ENCODE measurements around the gene HSPD1.
A peak's percentile ranks its signal among the peaks of the same experiment; 100 is the strongest.
"Not testable (repeated sequence)": the region's sequence is repeated elsewhere in the genome, so short reads cannot be mapped to it uniquely, and the experiment has no call there.

HSPD1 gene

DNA sequence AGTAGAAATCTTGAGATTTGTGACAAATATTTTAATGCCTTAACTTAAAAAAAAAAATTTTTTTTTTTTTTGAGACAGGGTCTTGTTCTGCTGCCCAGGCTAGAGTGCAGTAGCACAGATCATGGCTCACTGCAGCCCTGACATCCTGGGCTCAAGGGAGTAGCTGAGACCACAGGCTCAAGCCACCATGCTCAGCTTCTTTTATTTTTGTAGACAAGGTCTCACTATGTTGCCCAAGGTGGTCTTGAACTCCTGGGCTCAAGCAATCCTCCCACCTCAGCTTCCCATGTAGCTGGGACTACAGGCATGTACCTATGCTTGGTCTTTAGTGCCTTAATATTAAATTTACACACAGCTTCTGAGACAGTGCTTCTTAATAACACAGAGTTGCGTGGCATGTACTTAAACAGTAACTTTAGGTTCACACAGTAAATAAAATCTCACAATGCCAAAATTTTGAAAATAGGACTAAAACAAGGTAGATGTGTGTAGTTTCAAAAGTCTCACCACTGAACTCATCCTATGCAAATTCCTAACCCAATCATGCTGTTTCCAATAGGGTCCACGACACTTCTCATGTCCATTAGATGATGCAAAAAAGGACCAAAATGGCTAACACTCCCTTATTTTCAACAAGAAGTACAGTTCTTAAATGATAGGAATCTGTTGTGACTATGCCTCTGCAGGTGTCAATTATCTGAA, 4.1 kb downstream of the HSPD1 start:
- FAIRE-seq: no peak

GRCh38 chr2:197487385-197487784, 12.3 kb downstream of the HSPD1 start:
- FAIRE-seq: no peak

- FAIRE-seq: no peak
Observed at GRCh38 chr2:197486175-197486574, 13.5 kb downstream of the HSPD1 start.

DNA sequence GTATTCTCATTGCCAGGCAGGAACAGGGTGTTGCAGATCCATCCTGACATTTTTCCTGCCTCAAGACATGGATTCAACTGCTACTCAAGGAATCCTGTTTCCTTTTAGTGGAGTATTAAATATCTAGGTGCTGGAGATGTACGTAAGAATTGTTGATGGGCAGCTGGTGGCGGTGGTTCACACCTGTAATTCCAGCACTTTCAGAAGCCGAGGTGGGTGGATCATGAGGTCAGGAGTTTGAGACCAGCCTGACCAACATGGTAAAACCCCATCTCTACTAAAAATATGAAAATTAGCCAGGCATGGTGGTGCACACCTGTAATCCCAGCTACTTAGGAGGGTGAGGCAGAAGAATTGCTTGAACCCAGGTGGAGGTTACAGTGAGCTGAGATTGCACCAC, 15.4 kb downstream of the HSPD1 start:
- FAIRE-seq: not testable (repeated sequence)

- FAIRE-seq: no peak
Observed at GRCh38 chr2:197480165-197481036, 19.2 kb downstream of the HSPD1 start.

DNA sequence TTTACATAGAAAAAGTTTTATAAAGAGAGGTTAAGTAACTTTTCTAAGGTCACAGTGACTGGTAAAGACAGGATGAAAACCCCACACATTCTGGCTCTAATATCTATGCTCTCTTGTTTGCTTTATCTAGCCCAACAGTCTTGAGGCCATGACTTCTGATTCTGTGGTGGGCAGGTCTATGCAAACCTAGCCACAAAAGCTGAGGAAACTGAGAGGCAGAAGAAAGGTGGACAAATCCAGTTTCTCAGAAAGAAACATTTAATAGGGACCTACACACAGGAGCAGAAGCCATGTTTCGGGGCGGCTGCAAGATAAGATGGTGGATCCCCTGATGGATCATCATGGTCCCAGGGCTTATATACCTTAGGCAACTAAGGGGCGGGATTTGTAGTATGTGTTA, 21.8 kb downstream of the HSPD1 start:
- no peak for FAIRE-seq

- no peak for FAIRE-seq
Observed at GRCh38 chr2:197472166-197472565, 27.5 kb downstream of the HSPD1 start.

DNA sequence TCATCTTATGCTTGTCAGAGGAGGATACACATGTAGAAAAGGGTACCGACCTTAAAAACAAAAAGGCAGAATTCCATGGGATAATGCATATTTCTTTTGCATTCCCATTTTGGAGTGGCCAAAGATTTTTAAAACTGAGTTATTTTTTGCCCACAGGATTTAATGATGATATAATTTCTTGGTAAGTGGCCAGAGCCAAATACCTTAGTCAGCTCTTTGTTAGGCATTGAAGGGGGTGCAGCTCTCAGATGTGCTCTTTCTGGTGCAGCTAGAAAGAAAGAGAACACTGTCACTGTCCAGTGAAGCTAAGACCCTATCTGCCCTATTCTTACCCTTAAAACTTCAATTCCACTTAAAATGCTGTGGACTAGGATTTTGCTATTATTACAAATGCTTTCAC, 35.5 kb downstream of the HSPD1 start:
- FAIRE-seq: no peak

GRCh38 chr2:197461057-197461456, 38.6 kb downstream of the HSPD1 start:
- no peak for FAIRE-seq

GRCh38 chr2:197460649-197461048, 39.0 kb downstream of the HSPD1 start:
- FAIRE-seq: no peak

GRCh38 chr2:197455428-197455827, 44.2 kb downstream of the HSPD1 start:
- FAIRE-seq: no peak

GRCh38 chr2:197454923-197455322, 44.7 kb downstream of the HSPD1 start:
- FAIRE-seq: no peak

GRCh38 chr2:197453914-197454398, 45.7 kb downstream of the HSPD1 start:
- no peak for FAIRE-seq

DNA sequence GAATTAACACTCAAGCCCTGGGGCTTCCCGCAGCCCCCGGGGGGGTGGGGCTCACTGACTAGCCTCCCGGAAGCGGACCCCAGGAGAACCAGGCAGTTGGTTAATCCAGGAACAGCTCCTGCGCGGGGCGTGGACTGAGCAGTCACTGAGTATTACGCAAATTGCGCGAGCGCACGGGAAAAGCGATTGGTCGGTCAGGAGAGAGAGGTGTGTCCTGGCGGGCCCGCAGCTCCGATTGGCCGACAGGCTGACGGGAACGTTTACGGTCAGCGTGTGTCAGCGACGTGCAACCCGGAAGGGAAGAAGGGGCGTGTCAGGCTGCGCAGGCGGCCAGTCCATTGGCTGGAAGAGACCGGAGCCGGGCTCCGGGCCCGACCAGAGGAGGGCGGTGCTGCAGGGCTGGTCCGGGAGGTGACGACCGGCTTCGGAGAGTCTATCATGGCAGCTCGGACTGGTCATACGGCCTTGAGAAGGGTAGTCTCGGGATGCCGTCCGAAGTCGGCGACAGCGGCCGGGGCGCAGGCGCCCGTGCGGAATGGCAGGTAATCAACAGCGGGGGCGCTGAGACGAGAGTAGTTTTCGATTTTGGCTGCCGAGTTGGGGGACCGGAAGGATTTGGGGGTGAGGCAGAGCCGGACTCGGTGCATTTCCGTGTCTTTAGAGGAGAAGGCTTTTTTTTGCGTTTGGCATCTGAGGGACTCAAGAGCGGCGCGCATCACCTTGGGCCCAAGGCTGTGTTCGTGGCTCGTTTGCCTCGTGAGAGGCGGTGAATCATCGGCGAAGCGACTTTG, 46.3 kb downstream of the HSPD1 start, which contains the start of gene COQ10B:
Gene COQ10B (plus strand): TSS at position 430 of the 791 bp plus-strand sequence. CDS start 9 bp downstream, at position 439.
- FAIRE-seq: peak; percentile 94

DNA sequence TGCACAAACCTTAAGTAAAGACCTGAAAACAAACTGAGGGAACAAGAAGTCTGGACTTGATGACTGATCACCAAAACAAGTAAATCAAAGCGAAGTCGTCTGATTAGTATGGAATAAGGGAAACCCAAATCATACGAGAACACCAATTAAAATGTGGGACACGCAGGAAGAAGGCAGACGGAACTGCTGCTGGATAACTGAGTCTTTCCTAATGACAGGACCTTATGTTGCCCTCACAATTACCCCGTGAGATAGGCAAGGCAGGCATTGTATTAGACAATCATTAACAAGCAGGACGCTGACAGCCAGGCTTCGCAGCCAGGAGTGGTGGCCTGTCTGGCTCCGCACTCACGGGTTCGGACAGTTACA, 46.9 kb downstream of the HSPD1 start:
- FAIRE-seq: no peak

GRCh38 chr2:197450935-197451358, 48.7 kb downstream of the HSPD1 start:
- FAIRE-seq: not testable (repeated sequence)

DNA sequence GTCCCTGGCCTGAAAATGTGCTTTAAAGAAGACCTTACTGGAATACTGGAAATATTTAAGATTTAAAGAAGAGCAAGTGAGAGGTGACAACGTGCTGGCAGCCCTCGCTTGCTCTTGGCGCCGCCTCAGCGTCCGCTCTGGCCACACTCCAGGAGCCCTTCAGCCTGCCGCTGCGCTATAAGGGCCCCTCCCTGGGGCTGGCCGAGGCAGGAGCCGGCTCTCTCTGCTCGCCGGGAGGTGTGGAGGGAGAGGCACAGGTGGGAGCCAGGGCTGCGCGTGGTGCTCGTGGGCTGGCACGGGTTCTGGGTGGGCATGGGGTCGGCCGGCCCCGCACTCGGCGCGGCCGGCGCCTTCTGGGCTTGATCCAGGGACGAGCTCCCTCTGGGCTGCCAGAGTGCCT, 49.2 kb downstream of the HSPD1 start:
- FAIRE-seq: no peak

DNA sequence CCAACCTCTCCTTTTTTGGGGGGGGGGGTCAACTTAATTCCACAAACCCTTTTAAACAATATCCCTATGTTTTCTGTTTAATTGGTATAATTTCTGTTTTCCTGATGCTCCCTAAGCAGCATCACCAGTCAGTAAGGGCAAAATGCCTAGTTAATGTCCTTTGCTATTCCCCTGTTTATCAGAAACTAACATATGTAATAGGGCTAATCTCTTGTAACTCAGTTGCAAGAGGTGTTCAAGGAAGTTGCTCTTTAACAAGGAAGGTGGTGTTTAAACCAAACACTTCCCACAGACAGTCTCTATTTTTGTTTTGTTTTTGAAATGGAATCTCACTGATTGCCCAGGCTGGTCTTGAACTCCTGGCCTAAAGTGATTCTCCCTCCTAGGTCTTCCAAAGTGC, 52.8 kb downstream of the HSPD1 start:
- FAIRE-seq: no peak

DNA sequence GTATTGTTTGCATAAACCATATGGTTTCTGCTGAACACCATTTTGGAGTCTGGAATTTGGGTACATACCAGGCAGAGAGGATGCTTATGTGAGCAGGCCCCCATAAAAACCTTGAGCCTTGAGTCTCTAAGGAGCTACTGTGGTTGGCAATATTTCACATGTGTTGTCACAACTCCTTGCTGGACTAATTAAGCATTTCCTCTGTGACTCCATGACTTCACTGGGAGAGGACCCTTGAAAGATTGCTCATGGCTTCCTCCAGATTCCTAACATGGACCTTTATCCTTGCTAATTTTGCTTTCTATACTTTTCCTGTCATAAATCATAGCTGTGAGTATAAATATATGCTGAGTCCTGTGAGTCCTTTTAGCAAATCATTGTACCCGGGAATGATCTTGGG, 53.9 kb downstream of the HSPD1 start:
- FAIRE-seq: no peak

GRCh38 chr2:197442857-197443256, 56.8 kb downstream of the HSPD1 start:
- FAIRE-seq: no peak

DNA sequence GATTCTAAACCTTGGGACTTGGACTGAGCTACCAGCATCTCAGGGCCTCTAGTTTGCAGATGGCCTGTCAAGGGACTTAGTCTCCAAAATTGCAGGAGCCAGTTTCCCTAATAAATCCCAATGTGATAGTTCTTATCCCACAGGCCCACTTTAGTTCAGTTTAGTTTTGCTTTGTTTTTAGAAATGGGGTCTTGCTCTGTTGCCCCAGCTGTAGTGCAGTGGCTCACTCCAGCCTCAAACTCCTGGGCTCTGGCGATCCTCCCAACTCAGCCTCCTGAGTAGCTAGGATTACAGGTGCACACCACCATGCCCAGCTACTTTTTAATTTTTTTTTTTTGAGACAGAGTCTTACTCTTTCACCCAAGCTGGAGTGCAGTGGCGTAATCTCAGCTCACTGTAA, 62.3 kb downstream of the HSPD1 start:
- FAIRE-seq: no peak
